Measurements from ENCODE around the gene KRT76.
"Not testable (repeated sequence)": the region's sequence is repeated elsewhere in the genome, so short reads cannot be mapped to it uniquely, and the experiment has no call there.

The KRT76 gene

GRCh38 chr12:52777566-52777965 is 421 bp upstream of the KRT76 start:
- no peak for DNase-seq

GRCh38 chr12:52776435-52776834 is 710 bp downstream of the KRT76 start:
- DNase-seq: no peak

GRCh38 chr12:52774629-52775250 is 2.4 kb downstream of the KRT76 start:
- DNase-seq: no peak

- DNase-seq: no peak
Observed at GRCh38 chr12:52772772-52773171, 4.4 kb downstream of the KRT76 start.

- DNase-seq: no peak
Observed at GRCh38 chr12:52772188-52772587, 5.0 kb downstream of the KRT76 start.

- no peak for DNase-seq
Observed at GRCh38 chr12:52771505-52771904, 5.6 kb downstream of the KRT76 start.

- no peak for DNase-seq
Observed at GRCh38 chr12:52771088-52771487, 6.1 kb downstream of the KRT76 start.

- no peak for DNase-seq
Observed at GRCh38 chr12:52769946-52770345, 7.2 kb downstream of the KRT76 start.

GRCh38 chr12:52769354-52769753 is 7.8 kb downstream of the KRT76 start:
- DNase-seq: no peak

GRCh38 chr12:52768479-52769200 is 8.5 kb downstream of the KRT76 start:
- no peak for DNase-seq

GRCh38 chr12:52767427-52767826 is 9.7 kb downstream of the KRT76 start:
- DNase-seq: no peak

GRCh38 chr12:52767020-52767379 is 10.1 kb downstream of the KRT76 start:
- no peak for DNase-seq

GRCh38 chr12:52766351-52767019 is 10.7 kb downstream of the KRT76 start:
- no peak for DNase-seq

GRCh38 chr12:52765702-52766101 is 11.4 kb downstream of the KRT76 start:
- no peak for DNase-seq

GRCh38 chr12:52763991-52764390 is 13.2 kb downstream of the KRT76 start:
- no peak for DNase-seq

GRCh38 chr12:52763036-52763659 is 14.0 kb downstream of the KRT76 start:
- no peak for DNase-seq

- no peak for DNase-seq
Observed at GRCh38 chr12:52761802-52762201, 15.3 kb downstream of the KRT76 start.

- DNase-seq: not testable (repeated sequence)
Observed at GRCh38 chr12:52761218-52761617, 15.9 kb downstream of the KRT76 start.

- DNase-seq: no peak
Observed at GRCh38 chr12:52760623-52761022, 16.5 kb downstream of the KRT76 start.

- DNase-seq: no peak
Observed at GRCh38 chr12:52759695-52760094, 17.4 kb downstream of the KRT76 start.

GRCh38 chr12:52759218-52759617 is 17.9 kb downstream of the KRT76 start:
- no peak for DNase-seq

GRCh38 chr12:52757449-52758176 is 19.5 kb downstream of the KRT76 start:
- no peak for DNase-seq

Data from amniotic stem cell (primary cell).